Measurements from ENCODE around the gene DDX56.
A peak's percentile ranks its signal among the peaks of the same experiment; 100 is the strongest.
"Not testable (repeated sequence)": the region's sequence is repeated elsewhere in the genome, so short reads cannot be mapped to it uniquely, and the experiment has no call there.

DDX56 gene

GRCh38 chr7:44561962-44562621 is 11.6 kb downstream of the DDX56 start:
- no peak for DNase-seq

GRCh38 chr7:44561481-44561880 is 12.2 kb downstream of the DDX56 start:
- DNase-seq = no peak

- no peak for DNase-seq
Measured at GRCh38 chr7:44559485-44559884, 14.2 kb downstream of the DDX56 start.

DNA sequence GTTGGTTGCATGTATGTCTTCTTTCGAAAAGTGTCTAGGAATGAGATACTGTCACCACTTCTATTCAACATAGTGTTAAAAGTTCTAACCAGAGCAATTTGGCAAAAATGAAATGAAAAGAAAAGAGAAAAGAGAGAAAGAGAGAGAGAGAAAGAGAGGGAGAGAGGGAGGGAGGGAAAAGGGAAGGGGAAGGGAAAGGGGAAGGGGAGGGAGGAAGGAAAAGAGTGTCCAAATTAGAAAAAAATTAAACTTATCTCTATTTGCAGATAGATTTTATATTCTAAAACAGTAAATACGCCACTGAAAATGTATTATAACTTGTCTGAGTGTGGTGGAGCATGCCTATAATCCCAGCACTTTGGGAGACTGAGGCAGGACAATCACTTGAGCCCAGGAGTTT is 16.2 kb downstream of the DDX56 start:
- no peak for DNase-seq

DNA sequence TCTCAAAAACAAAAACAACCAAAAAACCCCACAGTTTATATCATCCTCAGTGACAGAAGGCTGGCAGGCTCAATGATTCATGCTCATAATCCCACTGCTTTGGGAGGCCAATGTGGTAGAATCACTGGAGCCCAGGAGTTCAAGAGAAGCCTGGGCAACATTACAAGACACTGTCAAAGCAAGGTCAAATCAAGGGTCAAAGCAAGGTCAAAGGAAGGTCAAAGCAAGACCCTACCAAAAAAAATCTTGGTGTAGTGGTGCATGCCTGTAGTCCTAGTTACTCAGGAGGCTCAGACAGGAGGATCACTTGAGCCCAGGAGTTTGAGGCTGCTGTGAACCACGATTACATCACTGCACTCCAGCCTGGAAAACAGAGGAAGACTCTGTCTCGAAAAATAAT is 18.4 kb downstream of the DDX56 start:
- no peak for DNase-seq

- DNase-seq = not testable (repeated sequence)
Measured at GRCh38 chr7:44552473-44553005, 21.2 kb downstream of the DDX56 start.

DNA sequence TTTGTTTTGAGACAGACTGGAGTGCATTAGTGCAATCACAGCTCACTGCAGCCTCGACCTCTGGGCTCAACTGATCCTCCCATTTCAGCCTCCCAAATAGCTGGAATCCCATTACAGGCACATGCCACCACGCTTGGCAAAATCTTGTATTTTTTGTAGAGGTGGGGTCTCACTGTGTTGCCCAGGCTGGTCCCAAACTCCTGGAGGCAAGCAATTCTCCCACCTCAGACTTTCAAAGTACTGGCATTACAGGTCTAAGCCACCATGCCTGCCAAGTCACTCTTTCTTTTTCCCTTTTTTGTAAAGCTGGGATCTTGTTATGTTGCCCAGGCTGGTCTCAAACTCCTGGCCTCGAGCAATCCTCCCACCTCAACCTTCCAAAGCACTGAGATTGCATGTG is 24.3 kb downstream of the DDX56 start:
- DNase-seq = no peak

GRCh38 chr7:44548893-44549292 is 24.8 kb downstream of the DDX56 start:
- DNase-seq = no peak

DNA sequence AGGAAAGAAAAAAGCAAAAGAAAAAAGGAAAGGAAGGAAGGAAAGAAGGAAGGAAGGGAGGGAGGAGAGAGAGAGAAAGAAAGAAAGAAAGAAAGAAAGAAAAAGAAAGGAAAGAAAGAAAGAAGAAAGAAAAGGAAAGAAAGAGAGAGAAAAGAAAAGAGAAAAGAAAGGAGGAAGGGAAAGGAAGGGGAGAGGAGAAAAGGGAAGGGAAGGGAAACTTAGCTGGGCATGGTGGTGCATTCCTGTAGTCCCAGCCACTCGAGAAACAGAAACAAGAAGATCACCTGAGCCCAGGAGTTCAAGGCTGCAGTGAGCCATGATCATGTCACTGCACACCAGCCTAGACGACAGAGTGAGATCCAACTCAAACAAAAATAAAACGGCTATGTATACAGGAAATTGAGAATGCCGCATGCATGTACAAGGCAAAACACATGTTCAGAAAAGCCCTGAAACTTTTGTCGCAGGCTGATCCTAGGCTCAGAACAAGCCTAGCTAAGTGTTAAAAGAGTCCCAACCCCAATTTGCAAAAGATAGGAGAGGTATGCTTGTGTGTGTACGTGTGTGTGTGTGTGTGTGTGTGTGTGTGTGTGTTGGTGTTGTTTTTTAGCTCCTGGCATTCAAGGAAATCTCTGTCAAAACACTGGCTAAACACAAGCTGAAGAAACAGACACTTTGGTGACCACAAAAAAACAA is 26.0 kb downstream of the DDX56 start:
- DNase-seq = no peak

DNA sequence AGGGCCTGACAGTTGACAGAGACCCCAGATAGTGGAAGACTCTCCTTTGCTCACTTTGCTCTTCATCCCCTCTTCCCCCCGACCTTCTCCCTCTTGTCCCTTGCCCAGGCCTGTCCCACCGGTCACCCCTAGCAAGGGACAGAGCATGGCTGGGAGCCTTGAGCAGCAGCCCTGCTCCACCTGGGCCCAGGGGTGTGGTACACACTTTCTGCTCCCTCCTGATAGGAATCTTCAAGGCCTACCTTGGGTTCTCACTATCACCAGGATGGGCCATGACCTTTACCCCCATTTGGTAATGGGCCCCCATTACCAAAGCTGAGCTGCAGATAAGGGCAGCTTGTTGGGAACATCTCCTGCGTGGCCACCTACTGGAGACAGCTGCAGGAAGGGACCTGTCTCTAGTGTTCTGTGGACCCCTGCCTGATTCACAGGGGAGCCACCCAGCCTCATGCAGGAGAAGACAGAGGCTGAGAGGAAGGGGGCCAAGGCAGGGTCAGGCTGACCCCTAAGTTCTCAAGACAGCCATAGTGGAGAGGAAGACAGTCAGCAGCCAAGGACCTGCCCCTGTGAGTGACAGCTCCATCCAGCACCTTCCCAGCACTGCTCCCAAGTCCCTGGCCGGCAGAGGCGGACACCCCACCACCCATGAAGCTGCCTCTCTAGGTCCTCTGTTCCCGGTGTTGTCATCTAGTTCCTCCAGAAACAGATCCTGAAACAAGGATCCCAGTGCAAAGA is 31.7 kb downstream of the DDX56 start:
- no peak for DNase-seq

GRCh38 chr7:44541028-44541869 is 32.5 kb downstream of the DDX56 start, which contains the start of gene NPC1L1:
TSS of gene NPC1L1 (minus strand) at chr7:44541330. CDS start at chr7:44541259, 71 bp downstream.
- no peak for DNase-seq

GRCh38 chr7:44540592-44541027 is 33.1 kb downstream of the DDX56 start:
- no peak for DNase-seq

DNA sequence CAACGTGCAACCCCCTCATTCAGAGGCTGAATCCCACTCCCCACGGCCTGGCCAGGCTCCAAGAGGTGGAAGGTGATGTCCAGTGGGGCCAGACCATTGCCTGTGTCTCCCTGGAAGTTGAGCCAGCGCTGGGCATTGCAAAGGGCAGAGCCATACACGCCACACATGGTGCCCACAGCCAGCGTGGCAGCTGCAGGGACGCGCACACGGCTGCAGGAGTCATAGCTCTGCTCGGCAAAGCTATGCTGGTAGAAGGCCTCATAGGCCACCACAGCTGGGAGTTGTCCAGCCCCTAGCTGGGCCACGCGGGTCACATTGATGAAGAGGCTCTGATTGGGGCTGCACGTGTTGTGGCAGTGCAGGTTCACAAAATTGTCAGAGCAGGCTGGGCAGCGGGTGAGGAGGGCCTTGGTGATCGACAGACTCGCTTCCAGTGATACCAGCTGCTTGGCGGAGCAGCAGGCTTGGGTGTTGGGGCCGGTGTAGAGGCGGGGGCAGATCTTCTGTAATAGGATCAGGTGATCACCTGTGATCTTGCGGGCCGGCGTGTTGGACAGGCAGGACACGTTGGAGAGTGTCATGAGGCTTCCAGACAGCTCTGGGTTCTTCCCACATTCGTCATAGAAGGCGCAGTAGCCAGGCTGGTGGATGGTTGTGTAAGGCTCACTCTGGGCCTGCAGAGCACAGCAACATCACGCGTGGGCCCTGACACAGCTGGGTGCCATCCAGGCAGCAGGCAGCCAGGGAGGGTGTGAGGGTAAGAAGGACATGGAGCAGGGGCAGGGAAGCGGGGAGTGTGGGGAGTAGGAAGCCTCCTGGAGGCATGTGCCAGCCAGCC is 33.8 kb downstream of the DDX56 start:
- no peak for DNase-seq

- DNase-seq = no peak
Measured at GRCh38 chr7:44538798-44539668, 34.7 kb downstream of the DDX56 start.

GRCh38 chr7:44538093-44538797 is 35.5 kb downstream of the DDX56 start:
- DNase-seq = no peak

GRCh38 chr7:44537442-44537841 is 36.3 kb downstream of the DDX56 start:
- no peak for DNase-seq

DNA sequence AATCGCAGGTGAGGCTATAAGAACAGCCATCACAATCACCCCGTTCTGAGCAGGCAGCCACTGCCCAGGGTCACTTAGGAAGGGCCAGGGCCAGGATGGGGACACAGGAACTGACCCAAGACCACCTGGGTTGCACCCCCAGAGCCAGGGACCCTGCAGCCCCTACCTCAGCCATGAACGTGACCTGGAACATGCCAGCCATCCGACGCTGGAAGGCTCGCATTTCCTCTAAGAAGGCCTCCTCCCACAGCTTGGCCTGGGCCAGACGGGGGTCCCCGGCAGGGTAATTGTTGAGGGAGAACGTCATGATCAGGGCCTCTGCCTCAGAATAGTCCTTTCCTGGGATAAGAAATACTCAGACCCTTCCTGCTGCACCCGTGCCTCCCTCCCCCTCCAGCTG is 37.6 kb downstream of the DDX56 start:
- DNase-seq = no peak

GRCh38 chr7:44535348-44536064 is 38.2 kb downstream of the DDX56 start:
- DNase-seq = no peak

DNA sequence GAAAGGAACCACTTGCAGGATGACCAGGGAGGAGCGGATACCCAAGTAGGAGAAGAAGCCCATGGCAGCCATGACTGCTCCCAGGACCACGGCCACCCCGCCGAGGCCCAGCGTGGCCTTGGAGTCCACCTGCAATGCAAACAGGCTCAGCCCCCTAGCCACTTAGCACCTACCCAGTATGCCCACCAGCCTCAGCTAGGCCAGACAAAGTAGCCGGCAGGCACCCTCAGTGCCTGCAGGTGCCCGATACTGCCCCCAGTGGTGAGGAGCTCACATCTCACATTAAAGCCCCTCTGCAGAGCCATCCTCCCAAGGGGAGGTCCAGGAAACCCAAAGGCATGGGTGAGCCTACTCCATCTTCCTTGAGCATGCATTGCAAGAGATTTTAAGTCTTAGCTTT is 39.2 kb downstream of the DDX56 start:
- peak; percentile 4 for DNase-seq

Data from NCI-H345 (cell line).